Transverse colon (tissue), 4 donors: Measurements from ENCODE around the gene TRABD. TPM values are rescaled to one million over a fixed set of nuclear protein-coding genes. Genes with fewer than 3 reads are reported as not detected.

Experiments used
- DNase-seq: peaks from one replicate; pipeline ENCODE4 v3.0.0-alpha.2; 2019
- H3K27ac ChIP-seq, 4 donors: fragments of 200-600 bp; sonication (generic); 2 replicates each; pipeline ENCODE4 v1.5.1; 2016 to 2018; ENCODE audit warnings: inconsistent platforms in 4 of 4
- H3K27me3 ChIP-seq: fragments of 200-600 bp; sonication (generic); 2 replicates; pipeline ENCODE4 v1.5.1; 2017; ENCODE audit warnings: inconsistent platforms
- H3K36me3 ChIP-seq, 4 donors: fragments of 200-600 bp; sonication (generic); 2 replicates each; pipeline ENCODE4 v1.5.1; 2017 to 2019; ENCODE audit warnings: inconsistent platforms in 4 of 4
- H3K4me1 ChIP-seq, 4 donors: fragments of 200-600 bp; sonication (generic); 2 replicates each; pipeline ENCODE4 v1.5.1; 2017 to 2020; ENCODE audit warnings: inconsistent platforms in 4 of 4
- H3K4me3 ChIP-seq, 4 donors: fragments of 200-600 bp; sonication (generic); 1 replicate in 1 of 4; 2 replicates in 3 of 4; pipeline versions ENCODE4 v1.5.1 to v1.6.1; 2017 to 2019; ENCODE audit warnings: inconsistent platforms in 4 of 4
- H3K9me3 ChIP-seq, 2 donors: fragments of 200-600 bp; sonication (generic); 2 replicates each; pipeline ENCODE4 v1.5.1; 2017 to 2019; ENCODE audit warnings: inconsistent platforms in 2 of 2
- EP300 ChIP-seq: sonication (generic); formaldehyde crosslinking; IDR thresholded peaks from one replicate; pipeline ENCODE4 v1.6.1; 2017; ENCODE audit warnings: antibody characterized with exemption, low read depth
- POLR2A ChIP-seq: fragments of 450-650 bp; IDR thresholded peaks from one replicate; pipeline ENCODE4 v1.6.1; 2016; ENCODE audit warnings: antibody characterized with exemption, mild to moderate bottlenecking, moderate library complexity
- POLR2AphosphoS5 ChIP-seq, 3 donors: sonication (generic); formaldehyde crosslinking; IDR thresholded peaks; one replicate each; pipeline ENCODE4 v1.6.1; 2016; ENCODE audit warnings: antibody characterized with exemption in 3 of 3
- WGBS, 2 donors: methylation state at CpG; one replicate each; pipeline ENCODE4 v1.1.5; 2018; ENCODE audit warnings: low coverage in 1 of 2; 5-methylcytosine and 5-hydroxymethylcytosine counted together
- in situ Hi-C, 4 donors: fragments of 200-750 bp; cut with MboI; loops; one replicate each; pipeline versions ENCODE4 v1.15.0 to v1.15.1; 2017; ENCODE audit warnings: low sequenced_read_pairs in 3 of 4, low pct_ligation_motif_present in 1 of 4, low pct_unique_long_range_greater_than_20kb in 1 of 4
- intact Hi-C: fragments of 100-400 bp; cut with DNase I; formaldehyde crosslinking; loops from one replicate; pipeline ENCODE4 v1.15.1; 2023; ENCODE audit warnings: low total_unique reads
- total RNA-seq, 4 donors: library from RNA; depleted of rRNA; stranded (reverse); fragments of >200 nt; gene quantifications; one replicate each; pipeline ENCODE4 v1.1.0, GENCODE V29; 2016
- TF ChIP-seq, protein P1 (sequence below), 5 experiments: fragments of 200-600 bp in 3 of 5; fragments of 450-650 bp in 2 of 5; sonication (generic) in 3 of 5; IDR thresholded peaks; 1 replicate in 2 of 5; 2 replicates in 3 of 5; pipeline ENCODE4 v1.5.1; 2016 to 2017; ENCODE audit warnings: antibody characterized with exemption in 5 of 5, inconsistent platforms in 3 of 5, mild to moderate bottlenecking in 2 of 5, moderate library complexity in 1 of 5

The TRABD gene
- total RNA-seq, 4 donors from 2014 or later: 40.6 to 109 (median 69.4) TPM

DNA sequence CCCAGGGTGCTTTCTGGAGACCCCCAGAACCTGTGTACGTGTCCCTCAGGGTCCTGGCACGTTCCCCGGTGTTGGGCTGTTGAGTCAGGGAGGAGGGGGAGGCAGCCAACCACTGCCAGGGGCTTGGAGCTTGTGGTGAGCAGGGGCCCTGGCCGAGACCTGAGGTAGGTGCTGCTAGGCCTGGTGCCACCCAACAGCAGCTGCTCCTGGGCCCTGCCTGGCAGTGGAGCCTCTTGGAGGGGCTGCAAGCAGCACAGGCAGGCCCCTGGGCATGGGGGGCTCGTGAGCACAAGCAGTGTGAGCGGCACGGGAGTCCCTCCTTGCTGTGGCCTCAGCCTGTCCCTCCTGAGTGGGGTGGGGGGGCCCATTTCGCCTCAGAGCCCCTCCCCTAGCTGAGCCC is 7.9 kb downstream of the TRABD start:
- no peaks in the 10 kb centered on the region for H3K27me3 ChIP-seq
- 93% methylated on average over 2 of the region's 8 CpGs; no CpG with 5 or more reads in 1 of the 2 donors for WGBS, 2 donors
- TF ChIP-seq, protein P1, sequence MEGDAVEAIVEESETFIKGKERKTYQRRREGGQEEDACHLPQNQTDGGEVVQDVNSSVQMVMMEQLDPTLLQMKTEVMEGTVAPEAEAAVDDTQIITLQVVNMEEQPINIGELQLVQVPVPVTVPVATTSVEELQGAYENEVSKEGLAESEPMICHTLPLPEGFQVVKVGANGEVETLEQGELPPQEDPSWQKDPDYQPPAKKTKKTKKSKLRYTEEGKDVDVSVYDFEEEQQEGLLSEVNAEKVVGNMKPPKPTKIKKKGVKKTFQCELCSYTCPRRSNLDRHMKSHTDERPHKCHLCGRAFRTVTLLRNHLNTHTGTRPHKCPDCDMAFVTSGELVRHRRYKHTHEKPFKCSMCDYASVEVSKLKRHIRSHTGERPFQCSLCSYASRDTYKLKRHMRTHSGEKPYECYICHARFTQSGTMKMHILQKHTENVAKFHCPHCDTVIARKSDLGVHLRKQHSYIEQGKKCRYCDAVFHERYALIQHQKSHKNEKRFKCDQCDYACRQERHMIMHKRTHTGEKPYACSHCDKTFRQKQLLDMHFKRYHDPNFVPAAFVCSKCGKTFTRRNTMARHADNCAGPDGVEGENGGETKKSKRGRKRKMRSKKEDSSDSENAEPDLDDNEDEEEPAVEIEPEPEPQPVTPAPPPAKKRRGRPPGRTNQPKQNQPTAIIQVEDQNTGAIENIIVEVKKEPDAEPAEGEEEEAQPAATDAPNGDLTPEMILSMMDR (IDR thresholded peaks at IDR 0.05): no peak
- TF ChIP-seq EP300 (no peak), POLR2AphosphoS5 (IDR thresholded peaks at IDR 0.05) (no peak), POLR2A (no peak)

DNA sequence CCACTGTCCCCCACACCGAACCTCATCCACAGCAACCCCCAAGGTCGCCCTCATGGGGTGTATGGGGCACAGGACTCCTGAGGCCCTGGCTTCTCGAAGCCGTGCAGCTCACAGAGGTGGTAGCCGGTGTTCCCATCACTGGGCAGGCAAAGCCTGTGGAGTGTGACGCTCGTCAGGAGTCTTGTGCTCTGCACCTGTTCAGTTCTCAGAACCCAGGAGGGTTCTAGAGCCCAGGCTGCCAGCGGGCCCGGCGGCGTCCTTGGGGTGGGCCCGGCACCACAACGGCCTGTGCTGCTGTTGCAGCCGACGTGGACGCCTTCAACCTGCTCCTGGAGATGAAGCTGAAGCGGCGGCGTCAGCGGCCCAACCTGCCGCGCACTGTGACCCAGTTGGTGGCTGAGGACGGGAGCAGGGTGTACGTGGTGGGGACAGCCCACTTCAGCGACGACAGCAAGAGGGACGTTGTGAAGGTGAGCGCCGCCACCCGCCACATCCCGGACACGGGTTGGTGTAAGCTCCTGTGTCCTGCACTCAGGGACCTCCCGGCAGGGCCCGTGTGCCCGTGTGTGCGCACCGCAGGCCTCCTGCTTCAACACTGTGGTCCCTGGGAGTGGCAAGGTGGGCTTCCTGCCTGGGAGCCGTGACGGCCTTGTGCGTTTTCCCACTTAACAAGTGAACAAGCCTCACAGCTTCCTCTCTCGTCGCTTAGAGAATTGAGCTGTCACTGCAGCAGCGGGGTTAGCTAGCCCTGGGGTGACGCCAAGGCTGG is 8.5 kb downstream of the TRABD start:
- H3K4me1 ChIP-seq: peaks cover 21 to 38% (median 32%) of the 10 kb centered on the region in 4 donors
- no peaks in the 10 kb centered on the region for H3K27me3 ChIP-seq
- peaks cover 0 to 6% (median 2%) of the 10 kb centered on the region in 4 donors for H3K36me3 ChIP-seq
- TF ChIP-seq POLR2AphosphoS5 (IDR thresholded peaks at IDR 0.05) (no peak), POLR2A (no peak), EP300 (no peak)
- TF ChIP-seq, protein P1 (IDR thresholded peaks at IDR 0.05): no peak
- no peak overlapping the region for H3K4me3 ChIP-seq
- WGBS, 2 donors: 91% methylated on average over 31 of the region's 44 CpGs; no CpG with 5 or more reads in 1 of the 2 donors
- no peak for DNase-seq
- intact Hi-C loops (no loop called here), in situ Hi-C loops (no loop called here)
- no peaks in the 10 kb centered on the region for H3K9me3 ChIP-seq
- no peak overlapping the region for H3K27ac ChIP-seq

More for the DNA sequence above, 7.9 kb downstream of the TRABD start:
- no peak overlapping the region for H3K27ac ChIP-seq
- peaks cover 0 to 6% (median 2%) of the 10 kb centered on the region in 4 donors for H3K36me3 ChIP-seq
- in situ Hi-C loops (no loop called here), intact Hi-C loops (no loop called here)
- peaks cover 24 to 44% (median 38%) of the 10 kb centered on the region in 4 donors for H3K4me1 ChIP-seq
- no peaks in the 10 kb centered on the region for H3K9me3 ChIP-seq
- DNase-seq: no peak
- H3K4me3 ChIP-seq: no peak overlapping the region

DNA sequence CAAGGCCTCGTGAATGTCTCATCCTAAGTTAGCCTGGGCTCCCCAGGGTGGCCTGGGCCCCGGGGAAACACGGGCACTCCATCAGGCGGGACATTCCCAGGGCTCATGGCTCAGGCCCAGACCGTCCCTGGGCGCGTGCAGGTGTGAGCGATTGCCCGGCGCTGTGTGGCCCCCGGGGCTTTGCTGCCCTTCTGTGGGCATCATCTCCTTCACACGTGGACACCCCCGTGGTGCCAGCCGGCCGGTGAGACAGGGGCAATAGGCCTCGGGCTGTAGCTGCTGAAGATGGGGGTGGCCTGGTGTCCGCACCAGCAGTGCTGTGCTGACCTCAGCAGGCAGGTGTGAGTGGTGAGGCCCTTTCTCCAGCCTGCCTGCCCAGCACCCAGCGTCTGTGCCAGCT is 10.5 kb downstream of the TRABD start:
- TF ChIP-seq EP300 (no peak), POLR2AphosphoS5 (IDR thresholded peaks at IDR 0.05) (no peak)
- TF ChIP-seq, protein P1 (IDR thresholded peaks at IDR 0.05): no peak
- no peak for DNase-seq
- WGBS, 2 donors: 89% methylated on average over 11 of the region's 18 CpGs; no CpG with 5 or more reads in 1 of the 2 donors
- intact Hi-C loops: no loop called here
- Histone ChIP-seq H3K4me3 (no peak overlapping the region), H3K36me3 (peaks cover 0 to 6% (median 2%) of the 10 kb centered on the region in 4 donors), H3K27me3 (no peaks in the 10 kb centered on the region), H3K27ac (no peak overlapping the region), H3K4me1 (peaks cover 12 to 28% (median 22%) of the 10 kb centered on the region in 4 donors), H3K9me3 (no peaks in the 10 kb centered on the region)
- in situ Hi-C loops: no loop called here

DNA sequence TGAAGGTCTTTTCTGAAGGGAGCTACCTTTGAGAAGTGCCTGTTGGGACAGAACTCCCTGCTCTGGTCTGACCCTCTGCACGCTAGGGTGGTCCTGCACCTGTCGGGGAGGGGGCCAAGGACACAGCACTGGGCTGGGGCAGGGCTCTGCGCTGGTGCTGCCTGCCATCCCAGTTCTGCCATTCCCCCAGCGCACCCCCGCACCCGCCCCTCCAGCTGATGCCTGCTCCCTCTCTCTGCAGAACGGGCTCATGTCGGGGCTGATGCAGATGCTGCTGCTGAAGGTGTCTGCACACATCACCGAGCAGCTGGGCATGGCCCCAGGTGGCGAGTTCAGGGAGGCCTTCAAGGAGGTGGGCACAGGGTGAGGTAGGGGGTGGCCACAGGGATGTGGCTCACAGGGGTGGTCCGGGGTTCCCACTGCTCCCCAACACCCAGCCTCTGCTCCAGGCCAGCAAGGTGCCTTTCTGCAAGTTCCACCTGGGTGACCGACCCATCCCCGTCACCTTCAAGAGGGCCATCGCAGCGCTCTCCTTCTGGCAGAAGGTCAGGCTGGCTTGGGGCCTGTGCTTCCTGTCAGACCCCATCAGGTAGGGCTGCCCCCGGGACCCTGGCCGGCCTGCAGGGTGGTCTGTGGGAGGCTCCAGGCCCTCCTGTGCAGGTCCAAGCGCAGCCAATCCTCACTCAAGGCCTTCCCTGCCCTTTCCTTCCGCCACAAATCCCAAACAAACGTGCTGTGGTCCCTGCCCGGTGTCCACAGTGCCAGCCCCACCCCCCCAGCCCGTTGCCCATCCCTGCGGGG is 11.5 kb downstream of the TRABD start:
- H3K4me1 ChIP-seq: peaks cover 13 to 25% (median 22%) of the 10 kb centered on the region in 4 donors
- 92% methylated on average over 14 of the region's 23 CpGs; no CpG with 5 or more reads in 1 of the 2 donors for WGBS, 2 donors
- DNase-seq: no peak
- no peak overlapping the region for H3K4me3 ChIP-seq
- TF ChIP-seq POLR2AphosphoS5 (IDR thresholded peaks at IDR 0.05): no peak
- H3K27me3 ChIP-seq: no peaks in the 10 kb centered on the region
- H3K36me3 ChIP-seq: peaks cover 0 to 6% (median 2%) of the 10 kb centered on the region in 4 donors
- in situ Hi-C loops (no loop called here), intact Hi-C loops (no loop called here)
- no peaks in the 10 kb centered on the region for H3K9me3 ChIP-seq
- H3K27ac ChIP-seq: no peak overlapping the region
